Right lung (tissue), 5 donors: ENCODE data around the gene PTPN5. TPM values are rescaled to one million over a fixed set of nuclear protein-coding genes. Genes with fewer than 3 reads are reported as not detected.

Experiments
- DNase-seq, 2 donors: peaks; one replicate each; pipeline ENCODE4 v3.0.0-alpha.2; 2013
- polyA plus RNA-seq, 5 donors: library from polyadenylated mRNA; unstranded; fragments of 120-200 nt; gene quantifications; one replicate each; pipeline versions ENCODE4 v1.2.1 to v1.2.3, GENCODE V29; 2013; ENCODE audit warnings: inconsistent platforms in 1 of 5, low replicate concordance in 1 of 5; ENCODE audit not compliant: insufficient read length in 5 of 5, insufficient read depth in 1 of 5

PTPN5 gene
- polyA plus RNA-seq, 5 donors: 0.79 to 1.3 (median 1.0) TPM

DNA sequence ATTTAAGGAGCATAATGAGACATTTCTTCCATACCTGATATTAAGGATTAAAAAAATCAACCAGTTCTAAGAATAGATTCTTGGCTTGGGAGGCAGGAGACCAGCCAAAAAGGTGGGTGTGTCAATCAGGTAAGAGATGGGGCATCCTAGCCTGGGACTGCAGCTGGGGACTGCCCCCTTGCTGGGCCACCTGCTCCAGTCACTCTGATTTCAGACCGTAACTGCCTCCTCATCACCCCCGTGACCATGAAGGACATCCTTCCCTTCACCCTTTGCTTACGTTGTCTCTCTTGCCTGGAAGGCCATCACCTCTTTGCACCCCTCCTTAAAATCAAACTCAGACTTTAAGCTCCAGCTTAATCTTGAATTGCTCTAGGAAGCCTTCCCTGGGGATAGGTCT lies 17.9 kb downstream of the PTPN5 start:
- DNase-seq: no peak

GRCh38 chr11:18773104-18773503 lies 18.5 kb downstream of the PTPN5 start:
- DNase-seq: no peak

DNA sequence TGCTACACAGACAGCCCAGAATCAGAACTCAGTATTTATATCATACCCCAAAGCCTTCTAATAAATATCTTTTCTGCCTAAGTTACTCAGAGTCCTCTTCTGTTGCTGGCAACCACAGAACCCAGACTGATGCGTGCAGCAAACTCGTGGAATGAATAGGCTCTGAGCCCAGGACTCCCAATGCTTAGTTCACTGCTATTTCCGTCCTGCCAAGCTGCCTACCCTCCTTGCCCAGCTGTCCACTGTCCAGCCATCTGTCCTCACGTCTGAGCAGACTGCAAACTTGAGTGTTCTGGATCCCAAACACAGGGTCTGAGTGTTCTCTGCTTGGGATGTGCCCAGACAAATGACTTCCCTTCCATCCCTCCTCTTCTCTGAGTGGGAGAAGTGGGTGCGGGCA lies 19.4 kb downstream of the PTPN5 start:
- DNase-seq: no peak

DNA sequence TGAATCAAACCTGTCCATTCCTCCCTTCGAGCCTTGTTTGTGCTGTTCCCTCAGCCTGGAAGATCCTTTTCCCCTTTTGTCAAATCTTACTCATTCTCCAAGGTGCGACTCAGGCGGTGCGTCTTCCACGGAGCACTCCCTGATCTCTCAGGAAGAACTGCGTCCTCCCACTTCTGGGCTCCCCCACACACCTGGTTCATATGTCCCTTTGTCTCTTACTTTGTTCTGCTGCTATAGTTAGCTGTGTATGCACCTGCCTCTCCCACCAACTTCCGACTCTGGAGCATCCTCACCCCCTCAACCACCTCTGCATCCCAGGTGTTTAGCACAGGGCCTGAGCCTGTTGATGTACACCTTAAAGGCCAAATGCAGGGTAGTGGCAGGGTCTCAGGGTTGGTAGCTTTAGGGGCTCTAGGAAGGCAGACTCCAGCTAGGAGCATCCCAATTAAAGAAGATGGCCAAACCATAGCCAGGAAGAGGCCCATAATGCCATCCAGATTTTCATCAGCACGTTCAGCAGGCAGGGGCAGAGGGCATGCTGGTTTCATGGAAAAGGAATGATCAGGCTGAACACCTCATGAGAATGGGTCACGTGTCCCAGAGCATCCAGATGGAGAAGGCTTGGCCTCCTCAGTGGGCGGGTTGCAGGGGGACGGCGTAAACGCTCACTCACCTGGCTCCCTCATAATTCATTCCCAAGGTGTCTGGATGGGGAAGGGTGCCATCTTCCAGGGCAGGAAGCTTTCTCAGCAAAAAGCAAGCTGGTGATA lies 20.1 kb downstream of the PTPN5 start:
- no peak for DNase-seq

- DNase-seq: no peak
Measured at GRCh38 chr11:18770479-18771125, 21.0 kb downstream of the PTPN5 start.

DNA sequence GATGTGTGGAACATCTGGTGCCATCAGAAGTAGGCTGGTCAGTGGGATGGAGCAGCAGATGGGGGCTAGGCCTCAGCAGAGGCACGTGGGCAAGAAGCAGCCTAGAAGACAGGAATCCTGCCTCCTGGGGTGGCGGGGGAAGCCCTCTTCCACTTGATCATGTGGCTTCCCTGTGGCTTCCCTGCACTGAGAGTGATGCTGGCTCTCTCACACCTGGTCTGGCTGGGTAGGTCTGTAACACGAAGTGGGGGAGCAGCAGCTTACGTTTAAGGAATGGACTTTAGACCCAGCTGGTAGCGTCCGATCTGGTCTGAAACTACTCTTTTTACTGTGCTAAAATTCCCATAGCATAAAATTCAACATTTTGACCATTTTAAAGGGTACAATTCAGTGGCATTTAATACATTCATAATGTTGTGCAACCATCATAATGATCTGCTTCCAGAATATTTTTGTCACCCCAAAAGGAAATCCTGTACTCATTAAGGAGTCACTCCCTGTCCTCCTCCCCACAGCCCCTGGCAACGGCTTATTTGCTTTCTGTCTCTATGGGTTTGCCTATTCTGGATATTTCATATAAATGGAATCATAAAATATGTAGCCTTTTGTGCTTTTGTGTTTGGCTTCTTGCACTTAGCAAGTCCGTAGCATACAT lies 21.7 kb downstream of the PTPN5 start:
- DNase-seq: no peak

DNA sequence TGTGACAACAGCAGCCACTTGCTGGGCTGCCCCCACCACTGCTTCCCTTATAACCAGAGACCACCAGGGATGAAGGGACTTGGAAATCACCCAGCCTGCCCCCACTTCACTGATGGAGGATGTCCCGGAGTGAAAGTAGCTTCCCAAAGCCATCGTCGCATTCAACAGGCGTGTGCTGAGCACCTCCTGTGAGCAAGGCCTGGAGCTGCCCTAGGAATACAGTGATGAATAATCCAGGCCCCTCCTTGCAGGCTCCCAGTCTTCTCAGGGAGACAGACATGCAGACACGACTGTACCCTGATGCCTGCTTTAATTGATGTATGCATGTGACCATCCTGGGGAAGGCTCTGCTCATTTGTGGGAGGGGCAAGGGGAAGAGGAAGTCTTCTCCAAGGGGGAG lies 22.6 kb downstream of the PTPN5 start:
- DNase-seq: no peak

- DNase-seq: no peak
Measured at GRCh38 chr11:18768472-18768901, 23.1 kb downstream of the PTPN5 start.

- DNase-seq: no peak
Measured at GRCh38 chr11:18766015-18766414, 25.6 kb downstream of the PTPN5 start.

DNA sequence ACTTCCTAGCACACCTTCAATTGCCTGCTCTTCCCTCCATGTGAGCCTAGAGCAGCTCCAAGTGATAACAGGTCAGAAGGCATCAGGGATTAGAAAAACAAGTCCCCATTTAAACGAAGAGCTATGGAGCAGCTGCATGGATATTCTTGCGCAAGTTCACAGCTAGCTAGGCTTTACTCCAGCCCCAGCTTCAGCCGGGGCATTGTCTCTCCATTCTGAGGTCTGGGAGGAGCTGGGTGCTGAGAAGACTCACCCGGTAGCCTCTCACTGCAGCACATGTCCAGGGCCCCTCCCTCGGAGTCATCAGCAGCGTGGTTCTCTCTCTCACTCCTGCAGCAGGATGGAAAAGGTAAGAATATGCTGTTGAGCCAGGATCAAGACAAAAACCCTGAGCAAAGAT lies 26.0 kb downstream of the PTPN5 start:
- peak in 1 of 2 donors; percentile 3 for DNase-seq

- DNase-seq: no peak
Measured at GRCh38 chr11:18761741-18762140, 29.9 kb downstream of the PTPN5 start.

- no peak for DNase-seq
Measured at GRCh38 chr11:18761144-18761543, 30.5 kb downstream of the PTPN5 start.

DNA sequence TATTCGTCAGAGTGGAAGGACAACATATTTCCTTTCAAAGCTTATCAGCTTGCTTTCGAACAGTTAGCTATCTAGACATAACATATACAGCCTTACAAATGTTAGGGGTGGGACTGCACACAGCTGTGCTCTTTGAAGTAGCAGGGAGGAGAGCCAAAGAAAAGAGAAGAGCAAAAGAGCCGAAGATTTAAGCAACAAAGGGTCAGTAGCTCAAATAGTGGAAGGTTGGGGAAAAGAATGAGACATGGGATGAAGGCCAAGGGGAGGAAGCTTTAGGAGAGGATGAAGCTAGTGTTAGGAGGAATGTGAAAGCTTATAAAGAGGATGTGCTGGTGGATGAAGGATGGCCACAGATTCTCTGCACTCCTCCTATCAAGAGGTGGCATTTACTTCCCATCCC lies 33.8 kb downstream of the PTPN5 start:
- peak; percentile 29 to 40 for DNase-seq

- no peak for DNase-seq
Measured at GRCh38 chr11:18756889-18757288, 34.7 kb downstream of the PTPN5 start.

GRCh38 chr11:18754308-18754707 lies 37.3 kb downstream of the PTPN5 start:
- DNase-seq: no peak

DNA sequence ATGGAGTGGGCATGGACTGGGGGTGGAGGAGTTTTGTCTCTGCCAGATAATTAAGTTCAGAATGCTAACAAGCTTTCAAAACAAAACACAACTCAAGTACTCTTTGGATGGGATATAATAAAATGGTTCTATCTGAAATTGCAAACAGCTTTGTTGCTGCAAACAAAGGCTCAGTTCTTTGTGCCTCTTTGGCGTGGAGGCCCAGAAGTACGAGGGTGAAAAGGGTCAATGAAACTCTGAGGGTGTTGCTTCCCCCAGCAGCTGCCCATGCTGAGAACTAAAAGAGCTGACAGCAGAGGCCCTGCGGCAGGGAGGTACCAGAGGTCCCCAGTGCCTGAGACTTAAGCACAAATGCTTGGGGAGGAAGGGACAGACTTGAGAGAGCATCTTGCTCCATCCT lies 39.1 kb downstream of the PTPN5 start:
- DNase-seq: no peak

- DNase-seq: no peak
Measured at GRCh38 chr11:18750944-18751343, 40.7 kb downstream of the PTPN5 start.

DNA sequence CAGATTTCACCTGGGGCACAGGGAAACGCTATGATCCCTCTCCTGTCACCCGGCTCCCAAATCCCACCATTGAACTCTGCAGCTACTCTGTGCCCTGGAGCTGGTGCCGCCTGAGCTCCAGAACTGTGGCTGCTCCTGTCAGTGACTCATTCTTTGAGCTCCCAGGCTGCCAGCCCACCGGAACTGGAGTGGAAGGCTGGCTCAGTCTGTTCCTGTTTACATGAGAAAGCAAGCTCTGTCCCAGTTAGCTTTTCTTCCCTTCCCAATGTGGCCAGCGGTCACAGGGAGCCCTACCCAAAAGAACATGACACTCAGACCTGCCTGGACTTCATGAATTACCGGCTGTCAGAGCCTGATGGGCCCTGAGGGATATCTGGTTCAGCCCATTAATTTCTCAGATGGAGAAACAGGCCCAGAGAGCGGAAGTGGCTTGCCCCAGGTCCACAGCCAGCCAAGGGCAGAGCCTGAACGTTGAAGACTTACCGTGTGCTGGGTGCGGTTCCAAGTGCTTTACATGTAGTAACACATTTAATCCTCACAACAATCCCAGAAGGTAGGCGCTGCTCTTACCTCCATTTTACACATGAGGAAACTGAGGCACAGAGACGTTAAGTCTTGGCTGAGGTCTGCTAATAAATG lies 41.8 kb downstream of the PTPN5 start:
- no peak for DNase-seq

DNA sequence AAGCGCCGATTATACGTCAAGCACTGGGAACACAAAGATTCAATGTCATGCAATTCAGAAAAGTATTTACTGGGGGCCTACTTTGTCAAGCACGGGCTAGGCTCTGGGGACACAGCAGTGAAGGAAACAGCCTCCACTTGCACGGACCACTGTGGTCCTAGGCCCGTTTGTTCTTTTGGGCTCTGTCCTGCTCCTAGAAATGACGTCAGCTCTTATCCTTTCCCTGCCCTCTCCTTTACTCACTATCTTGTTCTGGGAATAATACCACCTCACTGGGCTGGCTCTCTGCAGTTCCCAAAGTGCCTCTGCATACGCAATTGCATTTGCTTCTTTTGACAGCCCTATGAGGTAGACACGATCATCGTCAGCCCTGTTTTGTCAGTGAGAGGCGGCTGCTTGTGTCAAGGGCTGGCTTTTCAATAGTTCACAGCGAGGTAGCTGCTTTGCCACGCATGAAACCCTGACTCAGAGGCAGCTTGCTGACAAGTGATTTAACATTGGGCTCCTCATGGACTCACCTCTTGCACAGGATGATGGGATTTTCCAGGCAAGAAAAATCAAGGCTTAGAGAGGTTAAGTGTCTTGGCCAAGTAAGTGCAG lies 42.7 kb downstream of the PTPN5 start:
- DNase-seq: no peak

- DNase-seq: no peak
Measured at GRCh38 chr11:18745251-18745650, 46.3 kb downstream of the PTPN5 start.

DNA sequence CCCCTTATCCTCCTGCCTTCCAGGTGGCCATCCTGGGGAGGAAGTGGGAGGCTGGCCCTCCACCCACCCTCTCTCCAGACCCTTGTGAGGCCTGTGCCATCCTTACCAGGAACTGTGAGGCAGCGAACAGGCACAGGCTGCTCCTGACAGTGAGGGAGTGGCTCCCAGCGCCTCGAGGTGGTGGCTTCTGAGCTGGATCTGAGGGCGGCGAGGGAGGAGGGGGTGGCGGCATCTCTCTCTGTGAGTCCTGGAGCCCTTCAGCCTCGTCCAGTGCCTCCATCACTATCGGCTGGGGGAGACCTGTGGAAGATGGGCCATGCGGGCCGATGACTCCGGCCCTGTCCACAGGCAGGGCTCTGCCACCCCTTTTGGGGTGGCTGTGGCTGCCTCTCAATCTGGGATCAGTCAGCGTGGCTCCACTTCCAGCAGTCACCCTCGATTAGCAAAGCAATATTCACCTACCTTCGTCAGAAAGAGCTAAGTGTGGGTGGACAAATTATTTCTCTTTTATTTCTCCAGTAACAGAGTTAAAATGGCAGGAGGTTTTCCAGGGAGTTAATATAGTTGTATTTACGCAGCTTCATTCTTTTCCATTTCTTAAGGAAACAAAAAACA lies 47.6 kb downstream of the PTPN5 start:
- DNase-seq: no peak

DNA sequence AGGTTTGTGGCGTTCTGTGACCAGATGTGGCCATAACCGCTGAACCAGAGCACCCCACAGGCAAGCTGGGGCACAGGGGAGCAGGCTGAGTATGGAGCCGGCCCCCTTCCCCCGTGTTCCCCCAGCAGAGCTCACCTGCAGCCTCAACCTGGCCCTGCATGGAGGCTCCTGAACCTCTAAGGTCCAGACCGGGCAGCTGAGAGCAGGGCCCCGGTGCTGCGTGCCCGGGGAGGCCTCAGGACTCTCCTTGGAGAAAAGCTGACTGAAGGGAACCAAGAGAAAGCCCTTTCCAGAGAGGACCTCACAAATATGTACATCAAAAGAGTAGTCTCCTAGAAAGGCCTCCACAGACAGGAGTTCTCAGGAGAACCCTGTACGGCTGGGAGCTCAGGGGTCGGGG lies 48.2 kb downstream of the PTPN5 start:
- no peak for DNase-seq
